ENCODE data around the gene WDR38. TPM values are rescaled to one million over a fixed set of nuclear protein-coding genes. Genes with fewer than 3 reads are reported as not detected.
A peak's percentile ranks its signal among the peaks of the same experiment; 100 is the strongest.
"Not testable (repeated sequence)": the region's sequence is repeated elsewhere in the genome, so short reads cannot be mapped to it uniquely, and the experiment has no call there.

The WDR38 gene
- polyA plus RNA-seq, 1 of the 3 experiments (the other 2 are of a cell fraction), result not detected

GRCh38 chr9:124835026-124835557 lies 18.2 kb upstream of the WDR38 start:
- H3K4me1 ChIP-seq (ENCODE audit: control insufficient read depth in 1 of 2, insufficient read depth in 2 of 2, low read depth in 1 of 2, low read length in 1 of 2), result peaks cover 14 to 24% of the 10 kb centered on the region in 2 experiments; a peak in 3 of 4 replicates
- peaks cover 25% of the 10 kb centered on the region for H3F3A ChIP-seq (replicated peaks; ENCODE audit: insufficient read depth)
- CTCF ChIA-PET, result interaction anchor here (0.9 to 33.6 kb wide), 5 partner anchors 17 to 108 kb away, joined by 3 to 1436 read pairs (median 7); partner anchors contain the start of genes NR6A1, OLFML2A and WDR38
- POLR2A ChIA-PET, result interaction anchor here (0.5 to 0.6 kb wide), 2 partner anchors 17 to 56 kb away, joined by 3 to 4 read pairs; no protein-coding TSS in a partner anchor
- no peak for TF ChIP-seq FOXJ3 (CRISPR knock-in tag; IDR thresholded peaks at IDR 0.05)
- TF ChIP-seq RCOR1 (IDR thresholded peaks at IDR 0.05; ENCODE audit: low read length), result peak; percentile 71
- TF ChIP-seq NFIC (IDR thresholded peaks at IDR 0.05; ENCODE audit: borderline replicate concordance), result peak; percentile 98
- peak; percentile 44; the same call in 1 of the 2 replicates for TF ChIP-seq RFX5 (IDR thresholded peaks at IDR 0.05; ENCODE audit: low read length)
- peak; percentile 23; the same call in 1 of the 2 replicates for TF ChIP-seq POLR2AphosphoS5 (IDR thresholded peaks at IDR 0.05; ENCODE audit: low read depth, low read length)
- TF ChIP-seq MEF2A (IDR thresholded peaks at IDR 0.05; ENCODE audit: borderline replicate concordance, low read depth), result peak; percentile 76
- no peak for TF ChIP-seq REST (IDR thresholded peaks at IDR 0.05; ENCODE audit: low read depth, low read length)
- TF ChIP-seq YY1 (IDR thresholded peaks at IDR 0.05; ENCODE audit: low read depth), result no peak
- peak in 1 of 2 experiments; percentile 38; a peak in 1 of 4 replicates for TF ChIP-seq EP300 (IDR thresholded peaks at IDR 0.05; ENCODE audit: borderline replicate concordance in 1 of 2, low read depth in 1 of 2, low read length in 1 of 2)
- TF ChIP-seq PBX3 (IDR thresholded peaks at IDR 0.05), result 0 out of 2 replicates have a peak, but pooled peaks have one; percentile 8
- 0 out of 2 replicates have a peak, but pooled peaks have one; percentile 28 for TF ChIP-seq MAX (IDR thresholded peaks at IDR 0.05; ENCODE audit: low read depth)
- peak; percentile 50; the same call in 1 of the 2 replicates for TF ChIP-seq TEAD4 (IDR thresholded peaks at IDR 0.05; ENCODE audit: borderline replicate concordance, insufficient read depth)
- TF ChIP-seq TAF1 (IDR thresholded peaks at IDR 0.05; ENCODE audit: borderline replicate concordance, low read depth, low read length), result no peak
- TF ChIP-seq TCF12 (IDR thresholded peaks at IDR 0.05), result peak; percentile 55
- no peak for TF ChIP-seq USF1 (IDR thresholded peaks at IDR 0.05; ENCODE audit: borderline replicate concordance, low read depth)
- H3K9me2 ChIP-seq, result no peaks in the 10 kb centered on the region
- H3K79me2 ChIP-seq (ENCODE audit: insufficient read depth), result no peaks in the 10 kb centered on the region
- peak; percentile 91 for DNase-seq
- peak overlapping the region in 1 of 2 experiments; percentile 30; a peak in 1 of 4 replicates for H3K4me3 ChIP-seq (ENCODE audit: low read depth in 2 of 2, low read length in 1 of 2)
- no peaks in the 10 kb centered on the region for H3K9me3 ChIP-seq
- H2AFZ ChIP-seq (ENCODE audit: low read depth), result no peak overlapping the region
- WGBS (ENCODE audit: low lambda C conversion rate), result 8% methylated on average over 12 of the region's 13 CpGs
- H3K36me3 ChIP-seq (replicated peaks in 1 of 2; ENCODE audit: control insufficient read depth in 1 of 2, insufficient read depth in 2 of 2, low read length in 1 of 2), result no peaks in the 10 kb centered on the region
- H3K4me2 ChIP-seq, result peak overlapping the region; percentile 68
- peak overlapping the region; percentile 18 to 27; a peak in 2 of 4 replicates for H3K27ac ChIP-seq (ENCODE audit: low read depth in 2 of 2, low read length in 1 of 2)
- no peaks in the 10 kb centered on the region for H4K20me1 ChIP-seq (ENCODE audit: insufficient read depth)
- H3K27me3 ChIP-seq (ENCODE audit: insufficient read depth), result no peaks in the 10 kb centered on the region
- no peak overlapping the region for H3K9ac ChIP-seq

GRCh38 chr9:124838132-124838531 lies 15.1 kb upstream of the WDR38 start:
- H3K4me1 ChIP-seq (ENCODE audit: control insufficient read depth in 1 of 2, insufficient read depth in 2 of 2, low read depth in 1 of 2, low read length in 1 of 2), result peaks cover 14 to 17% of the 10 kb centered on the region in 2 experiments; a peak in 3 of 4 replicates
- H3K9ac ChIP-seq; H3K27ac ChIP-seq (ENCODE audit: low read depth in 2 of 2, low read length in 1 of 2); H3K79me2 ChIP-seq (ENCODE audit: insufficient read depth); H3K9me2 ChIP-seq; H4K20me1 ChIP-seq (ENCODE audit: insufficient read depth); H3K4me3 ChIP-seq (ENCODE audit: low read depth in 2 of 2, low read length in 1 of 2); H3K9me3 ChIP-seq; H3K27me3 ChIP-seq (ENCODE audit: insufficient read depth); DNase-seq; H2AFZ ChIP-seq (ENCODE audit: low read depth); H3K36me3 ChIP-seq (replicated peaks in 1 of 2; ENCODE audit: control insufficient read depth in 1 of 2, insufficient read depth in 2 of 2, low read length in 1 of 2); POLR2A ChIA-PET; H3K4me2 ChIP-seq: not testable (repeated sequence)
- CTCF ChIA-PET, result interaction anchor here (1.1 to 33.6 kb wide), 3 partner anchors 15 to 62 kb away, joined by 3 to 1436 read pairs (median 353); partner anchors contain the start of genes NR6A1, OLFML2A and WDR38
- WGBS (ENCODE audit: low lambda C conversion rate), result 89% methylated on average over 5 of the region's 5 CpGs
- H3F3A ChIP-seq (replicated peaks; ENCODE audit: insufficient read depth), result peaks cover 15% of the 10 kb centered on the region
